Measurements from ENCODE around the gene POLR3GL. TPM values are rescaled to one million over a fixed set of nuclear protein-coding genes. Genes with fewer than 3 reads are reported as not detected.

The POLR3GL gene
- total and polyA plus RNA-seq, 2 experiments from 2014 or later: 3.1 to 9.5 TPM

DNA sequence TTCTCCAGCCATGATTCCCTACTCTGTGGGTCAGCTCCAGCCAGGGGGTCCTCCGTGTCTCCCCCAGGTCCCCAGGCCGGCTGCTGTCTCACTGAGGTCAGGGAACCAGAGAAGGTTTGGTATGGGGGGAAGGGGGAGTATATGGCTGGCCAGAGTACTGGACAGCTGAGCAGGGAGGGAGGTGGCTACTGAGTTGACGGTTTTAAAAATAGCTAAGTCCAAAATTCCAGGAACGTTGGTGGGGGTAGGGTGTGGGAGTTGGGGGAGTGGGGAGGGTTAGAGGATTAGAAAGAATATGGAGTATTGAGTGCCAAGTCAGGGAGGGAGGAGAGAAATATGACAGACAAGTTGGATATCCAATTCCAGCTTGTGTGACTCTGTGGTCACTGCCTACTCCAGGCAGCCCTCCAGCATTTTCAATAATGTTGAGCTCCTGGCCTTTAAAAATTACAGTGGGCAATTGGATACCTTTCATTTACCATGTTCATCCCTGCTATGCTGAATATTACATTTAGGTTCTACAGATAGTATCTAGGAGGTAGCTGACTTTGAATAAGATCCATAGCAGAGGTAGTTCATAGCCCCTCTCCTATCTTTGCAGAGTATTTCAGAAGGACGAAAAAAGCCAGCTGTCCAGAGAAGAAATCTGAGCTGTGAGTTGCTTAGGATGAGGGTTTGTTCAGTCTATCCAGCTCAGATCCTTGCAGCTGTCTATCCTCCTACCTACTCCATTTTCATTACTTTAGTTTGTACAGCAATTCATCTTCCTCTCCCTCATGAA is 57.3 kb downstream of the POLR3GL start, which contains the start of gene HJV (continued):
- TF ChIP-seq CTCF (conservative IDR thresholded peaks at IDR 0.05; ENCODE audit: low read depth in 2 of 2): no peak

- peaks cover 15% of the 10 kb centered on the region for H3K4me1 Mint-ChIP-seq
- no peak overlapping the region for H3K4me3 ChIP-seq
- H3F3A ChIP-seq (replicated peaks; ENCODE audit: low read depth): peaks cover 3% of the 10 kb centered on the region; the same call in 1 of the 2 replicates
- ATAC-seq (no peak), DNase-seq (ENCODE audit: low spot score) (no peak)
- no peaks in the 10 kb centered on the region for H4K20me1 ChIP-seq (replicated peaks; ENCODE audit: insufficient read depth)
- H3K27ac Mint-ChIP-seq: no peak overlapping the region
- H3K36me3 ChIP-seq (ENCODE audit: insufficient read depth): no peaks in the 10 kb centered on the region
- H3K27ac ChIP-seq (ENCODE audit: low read depth): no peak overlapping the region
- no peaks in the 10 kb centered on the region for H3K36me3 Mint-ChIP-seq (ENCODE audit: low read depth)
- peaks cover 39% of the 10 kb centered on the region for H3K27me3 ChIP-seq (ENCODE audit: insufficient read depth)
- H3K9me3 Mint-ChIP-seq: no peaks in the 10 kb centered on the region
- no peak overlapping the region for H3K4me2 ChIP-seq
- peaks cover 21% of the 10 kb centered on the region for H3K27me3 Mint-ChIP-seq (ENCODE audit: insufficient read depth, low read depth, poor library complexity)
- H3K4me3 Mint-ChIP-seq: no peak overlapping the region
- TF ChIP-seq ETS1 (IDR thresholded peaks at IDR 0.05) (no peak), ZNF462 (CRISPR knock-in tag; IDR thresholded peaks at IDR 0.05) (no peak), CTCF (conservative IDR thresholded peaks at IDR 0.05; ENCODE audit: low read depth in 2 of 2) (no peak), POLR2AphosphoS5 (IDR thresholded peaks at IDR 0.05; ENCODE audit: low read depth) (no peak), JUNB (IDR thresholded peaks at IDR 0.05; ENCODE audit: unreplicated experiment) (no peak), ZNF114 (CRISPR knock-in tag; IDR thresholded peaks at IDR 0.05) (no peak), EZH2 (IDR thresholded peaks at IDR 0.05; ENCODE audit: low read depth, unreplicated experiment) (no peak), NANOG (IDR thresholded peaks at IDR 0.05; ENCODE audit: borderline replicate concordance) (no peak)
- H3K9me2 ChIP-seq (ENCODE audit: insufficient read depth): no peaks in the 10 kb centered on the region
- peaks cover 21% of the 10 kb centered on the region for H3K4me1 ChIP-seq (ENCODE audit: insufficient read depth)
- no peaks in the 10 kb centered on the region for H3K79me2 ChIP-seq (replicated peaks; ENCODE audit: insufficient read depth)
- no peak overlapping the region for H2AFZ ChIP-seq
Measured at GRCh38 chr1:146022403-146023127, 58.1 kb downstream of the POLR3GL start.
